ENCODE measurements around the gene BECN2.

Gene BECN2, protein sequence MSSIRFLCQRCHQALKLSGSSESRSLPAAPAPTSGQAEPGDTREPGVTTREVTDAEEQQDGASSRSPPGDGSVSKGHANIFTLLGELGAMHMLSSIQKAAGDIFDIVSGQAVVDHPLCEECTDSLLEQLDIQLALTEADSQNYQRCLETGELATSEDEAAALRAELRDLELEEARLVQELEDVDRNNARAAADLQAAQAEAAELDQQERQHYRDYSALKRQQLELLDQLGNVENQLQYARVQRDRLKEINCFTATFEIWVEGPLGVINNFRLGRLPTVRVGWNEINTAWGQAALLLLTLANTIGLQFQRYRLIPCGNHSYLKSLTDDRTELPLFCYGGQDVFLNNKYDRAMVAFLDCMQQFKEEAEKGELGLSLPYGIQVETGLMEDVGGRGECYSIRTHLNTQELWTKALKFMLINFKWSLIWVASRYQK

DNA sequence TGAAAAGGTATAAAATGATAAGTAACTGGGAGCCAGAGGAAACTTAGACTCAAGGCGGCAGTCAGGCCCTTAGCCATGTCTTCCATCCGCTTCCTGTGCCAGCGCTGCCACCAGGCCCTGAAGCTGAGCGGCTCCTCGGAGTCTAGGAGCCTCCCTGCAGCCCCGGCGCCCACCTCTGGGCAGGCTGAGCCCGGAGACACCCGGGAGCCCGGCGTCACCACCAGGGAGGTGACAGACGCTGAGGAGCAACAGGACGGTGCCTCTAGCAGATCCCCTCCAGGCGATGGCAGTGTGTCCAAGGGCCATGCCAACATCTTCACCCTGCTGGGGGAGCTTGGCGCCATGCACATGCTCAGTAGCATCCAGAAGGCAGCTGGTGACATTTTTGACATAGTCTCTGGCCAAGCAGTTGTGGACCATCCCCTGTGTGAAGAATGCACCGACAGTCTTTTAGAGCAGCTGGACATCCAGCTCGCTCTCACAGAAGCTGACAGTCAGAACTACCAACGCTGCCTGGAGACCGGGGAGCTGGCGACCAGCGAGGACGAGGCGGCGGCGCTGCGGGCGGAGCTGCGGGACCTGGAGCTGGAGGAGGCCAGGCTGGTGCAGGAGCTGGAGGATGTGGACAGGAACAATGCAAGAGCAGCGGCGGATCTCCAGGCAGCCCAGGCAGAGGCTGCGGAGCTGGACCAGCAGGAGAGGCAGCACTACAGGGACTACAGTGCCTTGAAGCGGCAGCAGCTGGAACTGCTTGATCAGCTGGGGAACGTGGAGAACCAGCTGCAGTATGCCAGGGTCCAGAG is at the start of gene BECN2:
Gene BECN2, plus strand, starts transcription at position 76 of the 803 bp plus-strand sequence. Its CDS starts 0 bp downstream, at position 76.
- DNase-seq, result no peak

DNA sequence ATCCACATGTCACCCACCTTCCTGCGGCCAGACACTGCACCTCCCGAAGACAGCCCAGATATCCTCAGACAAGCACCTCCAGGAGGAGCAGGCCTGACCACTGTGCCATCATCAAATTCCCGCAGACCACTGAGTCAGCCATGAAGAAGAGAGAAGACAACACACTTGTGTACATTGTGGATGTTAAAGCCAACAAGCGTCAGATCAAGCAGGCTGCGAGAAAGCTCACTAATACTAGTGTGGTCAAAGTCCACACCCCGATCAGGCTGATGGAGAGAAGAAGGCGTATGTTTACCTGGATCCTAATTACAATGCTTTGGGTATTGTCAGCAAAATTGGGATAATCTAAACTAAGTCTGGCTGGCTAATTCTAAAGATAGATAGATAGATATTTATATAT is 41.4 kb upstream of the BECN2 start:
- DNase-seq, result no peak

DNA sequence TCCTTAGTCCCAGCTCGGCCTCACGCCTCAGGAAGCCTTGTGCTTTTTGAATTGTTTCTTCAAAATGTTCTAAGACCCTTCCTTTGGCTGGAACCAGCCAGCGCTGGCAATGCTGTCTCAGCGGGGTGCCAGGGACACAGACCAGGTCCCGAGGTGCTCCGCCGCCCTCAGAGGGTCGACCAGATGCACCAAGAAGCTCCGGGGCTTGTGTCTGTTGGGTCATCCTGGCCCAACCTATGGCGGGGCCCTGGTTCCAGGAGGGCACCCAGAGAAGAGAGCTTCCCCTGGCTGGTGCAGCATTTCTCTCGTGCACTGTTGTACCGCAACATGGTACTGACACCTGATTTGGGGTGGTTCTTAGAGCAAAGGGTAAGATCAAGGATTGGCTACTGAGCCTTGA is 40.1 kb upstream of the BECN2 start:
- DNase-seq, result no peak

DNA sequence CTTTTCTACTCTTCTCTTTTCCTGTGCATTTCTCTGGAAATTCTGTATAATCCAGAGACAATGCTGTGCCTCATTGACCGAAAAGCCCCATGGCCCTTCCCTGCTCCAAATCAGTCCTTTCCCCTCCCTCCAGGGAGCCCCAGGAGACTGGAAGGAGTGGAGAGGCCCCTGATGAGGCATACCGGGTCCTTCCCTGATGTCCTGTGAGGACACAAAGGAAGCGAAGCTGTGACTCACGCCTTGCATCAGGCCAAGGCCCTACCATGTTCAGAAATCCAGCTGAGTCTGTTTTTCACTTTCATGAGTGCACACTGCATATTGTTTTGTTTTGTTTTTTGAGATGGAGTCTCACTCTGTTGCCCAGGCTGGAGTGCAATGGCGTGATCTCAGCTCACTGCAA is 38.7 kb upstream of the BECN2 start:
- no peak for DNase-seq

DNA sequence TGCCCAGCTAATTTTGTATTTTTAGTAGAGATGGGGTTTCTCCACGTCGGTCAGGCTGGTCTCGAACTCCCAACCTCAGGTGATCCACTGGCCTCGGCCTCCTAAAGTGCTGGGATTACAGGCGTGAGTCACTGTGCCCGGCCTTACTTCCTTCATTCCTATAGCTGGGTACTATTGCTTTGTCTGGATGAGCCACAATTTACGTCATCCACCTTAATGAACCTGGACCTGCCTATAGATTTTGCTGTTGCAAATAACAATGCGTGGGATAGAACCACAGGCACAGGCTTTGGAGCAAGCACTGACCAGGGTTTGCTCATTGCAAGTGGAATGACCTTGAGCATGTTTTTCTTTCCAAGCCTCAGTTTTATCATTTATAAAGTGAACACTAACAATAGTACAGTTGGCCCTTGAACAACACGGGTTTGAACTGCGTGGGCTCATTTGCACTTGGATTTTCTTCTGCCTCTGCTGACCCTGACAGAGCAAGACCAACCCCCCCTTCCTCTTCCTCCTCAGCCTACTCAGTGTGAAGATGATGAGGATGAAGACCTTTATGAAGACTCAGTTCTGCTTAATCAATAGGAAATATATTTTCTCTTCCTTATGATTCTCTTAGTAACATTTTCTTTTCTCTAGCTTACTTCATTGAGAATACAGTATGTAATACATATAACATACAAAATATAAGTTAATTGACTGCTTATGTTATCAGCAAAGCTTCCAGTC is 33.3 kb upstream of the BECN2 start:
- no peak for DNase-seq

DNA sequence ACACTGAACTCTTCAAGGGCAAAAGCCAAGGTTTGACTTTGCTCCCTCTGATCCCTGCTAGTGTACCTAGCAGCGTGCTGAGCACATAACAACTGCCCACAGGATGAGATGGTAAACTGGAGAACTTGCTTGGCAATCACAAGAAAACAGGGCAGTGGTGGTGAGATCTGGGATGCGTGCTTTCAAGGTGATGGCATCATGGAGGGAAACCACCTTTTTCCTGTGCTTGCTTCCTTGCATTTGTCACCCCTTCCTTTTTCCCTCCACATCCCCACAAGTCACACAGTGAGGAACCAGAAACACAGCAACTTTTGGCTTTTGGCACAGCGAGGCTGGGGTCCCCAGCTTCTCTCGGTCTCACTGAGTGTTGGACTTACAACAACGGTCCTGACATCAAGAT is 31.4 kb upstream of the BECN2 start:
- no peak for DNase-seq

DNA sequence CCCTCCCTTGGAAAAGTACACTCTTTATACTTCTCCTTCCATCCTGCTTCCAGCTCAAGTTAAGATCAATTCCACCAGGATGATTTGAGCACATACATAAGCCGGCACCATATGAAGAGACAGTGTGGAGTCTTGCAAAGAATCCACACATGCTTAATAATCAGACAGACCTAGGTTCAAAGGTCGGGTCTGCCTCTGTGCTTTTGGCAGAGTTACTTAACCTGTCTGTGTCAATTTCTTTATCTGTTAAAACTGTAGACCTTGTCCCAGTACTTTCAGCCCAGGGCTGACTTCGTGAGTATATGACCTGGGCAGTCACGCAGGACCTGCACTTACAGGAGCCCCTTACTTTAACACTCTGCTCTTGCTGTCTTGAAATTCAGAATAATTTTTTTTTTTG is 30.2 kb upstream of the BECN2 start:
- DNase-seq, result no peak

DNA sequence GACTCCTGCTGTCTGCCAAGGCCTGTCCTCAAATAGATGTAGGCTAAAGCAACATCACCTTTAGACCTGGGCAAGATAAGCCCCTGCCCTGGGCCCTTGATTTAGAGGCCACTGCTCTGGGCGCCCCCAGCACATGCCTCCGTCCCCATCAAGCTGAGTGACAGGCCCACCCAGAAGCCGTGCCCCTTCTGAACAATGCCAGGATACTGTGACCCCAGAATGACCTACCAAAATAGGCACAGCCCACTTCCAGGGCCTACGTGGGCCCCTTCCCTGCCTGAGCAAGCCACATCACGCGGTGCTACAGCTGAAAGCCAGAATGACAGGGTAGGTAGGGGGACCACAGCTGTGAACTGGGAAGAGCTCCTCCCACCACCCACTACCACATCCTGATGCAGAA is 24.7 kb upstream of the BECN2 start:
- no peak for DNase-seq

DNA sequence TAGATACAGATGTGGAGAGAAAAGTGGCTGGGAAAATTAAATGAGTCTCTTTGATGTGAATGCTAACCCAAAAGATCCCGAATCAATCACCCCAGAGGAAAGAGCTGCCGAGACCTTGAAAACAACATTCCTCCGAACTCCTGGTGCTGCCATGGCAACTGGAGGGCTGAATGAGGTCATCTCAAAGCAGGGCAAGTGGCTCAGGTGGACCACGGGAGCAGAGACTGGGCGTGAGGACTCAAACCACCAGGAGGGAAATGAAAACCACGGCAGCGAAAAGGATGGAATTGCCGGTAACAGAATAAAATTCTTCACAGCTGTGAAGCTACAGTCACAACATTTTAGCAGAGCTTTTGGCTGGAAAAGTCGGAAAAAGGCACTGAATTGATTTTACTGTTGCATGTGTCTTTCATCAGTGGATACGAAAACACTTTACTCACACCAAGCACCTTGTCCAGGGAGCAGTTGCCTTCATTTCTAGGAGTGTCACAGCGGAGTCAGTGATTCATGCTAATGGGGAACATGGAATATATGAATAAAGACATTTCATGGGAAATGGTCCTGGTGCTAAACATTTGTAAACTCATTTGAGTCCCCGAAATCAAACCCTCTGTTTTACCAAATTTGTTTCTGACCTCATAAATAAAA is 23.2 kb upstream of the BECN2 start:
- no peak for DNase-seq

DNA sequence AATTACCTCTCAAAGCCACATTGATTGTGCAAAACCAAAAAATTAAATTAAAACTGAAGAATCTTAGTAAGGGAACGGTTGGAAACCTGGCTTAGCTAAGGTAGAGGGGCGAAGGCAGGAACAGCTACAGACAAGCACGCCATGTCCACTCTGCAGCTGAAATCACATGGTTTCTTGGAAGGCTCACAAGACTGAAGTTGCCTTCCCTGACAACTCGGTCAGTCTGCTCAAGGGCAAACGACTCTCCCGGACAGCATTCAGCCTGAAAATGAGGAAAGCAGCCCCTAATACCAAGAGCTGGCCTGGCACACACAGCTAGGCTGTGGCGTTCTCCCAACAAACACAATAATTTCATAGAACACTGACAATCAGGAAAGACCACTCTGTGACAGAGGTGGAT is 22.7 kb upstream of the BECN2 start:
- no peak for DNase-seq

DNA sequence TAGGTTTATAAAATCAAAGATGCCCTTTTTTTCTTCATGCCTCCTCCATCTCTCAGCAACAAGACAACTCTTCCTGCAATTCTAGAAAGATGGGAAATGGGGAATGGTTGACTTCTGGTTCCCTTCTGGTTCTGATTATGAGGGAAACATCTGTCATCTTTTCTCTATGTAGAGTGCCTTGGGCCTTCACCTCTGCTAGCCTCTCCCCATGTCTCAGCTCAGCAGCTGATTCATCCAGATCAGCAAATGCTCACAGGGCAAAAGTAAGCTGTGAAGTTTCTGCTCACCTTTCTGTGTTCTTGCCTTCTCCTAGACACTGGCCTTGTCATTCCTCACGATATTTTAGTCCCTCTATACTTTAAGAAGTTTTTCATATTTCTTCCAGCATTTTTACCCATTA is 17.8 kb upstream of the BECN2 start:
- DNase-seq, result no peak

DNA sequence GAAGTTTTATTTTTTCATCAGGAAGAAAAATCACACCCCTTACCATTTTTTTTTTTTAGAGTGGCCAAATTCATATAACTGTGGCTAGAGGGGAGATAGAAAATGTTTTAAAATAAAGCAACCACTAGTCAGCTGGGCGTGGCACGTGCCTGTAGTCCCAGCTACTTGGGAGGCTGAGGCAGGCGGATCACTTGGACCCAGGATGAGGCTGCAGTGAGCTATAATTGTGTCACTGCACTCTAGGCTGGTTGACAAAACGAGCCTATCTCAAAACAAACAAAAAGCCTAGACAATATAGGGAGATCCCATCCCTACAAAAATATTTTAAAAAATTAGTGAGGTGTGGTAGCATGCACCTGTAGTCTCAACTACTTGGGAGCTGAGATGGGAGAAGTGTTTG is 14.8 kb upstream of the BECN2 start:
- no peak for DNase-seq

DNA sequence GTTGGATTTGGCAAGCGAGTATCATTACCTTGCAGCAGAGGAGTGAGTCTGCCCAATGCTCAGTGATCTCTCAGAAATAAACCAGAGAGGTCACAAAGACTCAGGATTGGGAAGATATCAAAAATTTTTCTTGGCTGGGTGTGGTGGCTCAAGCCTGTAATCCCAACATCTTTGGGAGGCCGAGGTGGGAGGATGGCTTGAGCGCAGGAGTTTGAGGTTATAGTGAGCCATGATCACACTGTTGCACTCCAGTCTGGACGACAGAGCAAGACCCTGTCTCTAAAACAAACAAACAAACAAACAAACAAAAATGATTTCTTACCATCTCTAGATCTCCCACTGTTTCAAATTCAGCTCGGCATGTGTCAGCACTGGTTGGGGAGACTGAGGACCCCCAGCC is 13.3 kb upstream of the BECN2 start:
- DNase-seq, result no peak

DNA sequence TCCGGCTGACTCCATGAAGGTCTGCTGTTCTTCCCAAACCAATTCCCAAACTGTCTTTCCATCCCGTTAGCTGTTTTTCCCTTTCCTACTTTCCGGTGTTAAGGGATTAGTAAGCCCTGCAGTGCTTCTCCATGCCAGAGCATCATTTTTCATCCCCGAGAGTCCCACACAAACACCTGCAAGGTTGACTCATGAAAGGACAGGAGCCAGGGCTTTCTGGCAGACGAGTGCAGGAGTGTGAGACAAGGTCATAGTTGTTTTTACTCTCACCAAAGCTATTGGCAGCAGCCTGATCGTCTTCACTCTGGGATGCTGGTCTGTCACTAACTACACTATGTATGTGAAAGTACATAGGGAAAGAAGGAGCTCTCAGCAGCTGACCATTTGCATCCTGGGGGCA is 10.2 kb upstream of the BECN2 start:
- DNase-seq, result no peak

DNA sequence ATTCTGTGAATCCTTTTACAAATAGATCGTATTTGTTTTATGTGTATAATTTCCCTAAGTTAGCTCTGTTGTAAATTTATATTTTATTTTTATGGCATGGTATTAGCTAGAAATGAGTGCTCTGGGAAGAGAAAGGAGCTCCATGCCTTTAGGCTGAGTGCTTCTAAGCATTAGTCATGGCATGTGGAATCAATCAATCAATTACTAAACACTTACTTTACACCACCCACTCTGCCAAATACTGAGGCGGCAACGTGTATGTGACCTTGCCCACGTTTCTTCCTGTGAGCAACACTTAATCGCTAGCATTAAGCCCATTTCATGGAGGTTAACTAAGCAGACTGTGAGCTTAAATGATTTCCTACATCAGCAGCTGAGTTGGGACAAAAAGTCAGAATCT is 7.2 kb upstream of the BECN2 start:
- no peak for DNase-seq

DNA sequence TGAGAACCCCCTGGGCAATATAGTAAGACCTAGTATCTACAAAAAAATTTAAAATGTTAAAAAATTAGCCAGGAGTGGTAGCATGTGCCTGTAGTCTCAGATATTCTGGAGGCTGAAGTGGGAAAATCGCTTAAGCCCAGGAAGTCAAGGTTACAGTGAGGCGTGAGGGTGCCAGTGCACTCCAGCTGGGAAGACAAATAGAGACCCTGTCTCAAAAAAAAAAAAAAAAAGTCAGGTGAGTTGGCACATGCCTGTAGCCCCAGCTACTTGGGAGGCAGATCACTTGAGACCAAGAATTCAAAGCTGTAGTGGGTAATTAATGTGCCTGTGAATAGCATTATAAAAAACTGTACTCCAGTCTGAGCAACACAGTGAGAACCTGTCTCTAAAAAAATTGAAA is 4.6 kb downstream of the BECN2 start:
- no peak for DNase-seq

DNA sequence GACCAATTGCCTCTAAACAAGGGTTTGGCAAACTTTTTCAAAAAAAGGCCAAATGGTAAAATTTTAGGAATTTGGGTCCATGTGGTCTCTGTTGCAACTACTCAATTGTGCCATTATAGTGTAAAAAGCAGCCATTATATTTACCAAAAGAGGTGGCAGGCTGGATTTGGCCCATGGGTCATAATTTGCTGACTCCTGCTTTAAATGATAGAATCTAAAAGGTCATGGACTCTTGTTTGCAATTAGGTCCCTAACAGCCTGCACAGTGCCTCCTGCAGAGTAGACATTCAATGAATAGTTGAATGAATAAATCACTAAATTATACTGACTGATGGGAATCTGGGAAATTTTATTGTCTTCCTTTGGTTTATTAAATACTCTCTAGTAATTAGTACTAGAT is 6.2 kb downstream of the BECN2 start:
- DNase-seq, result no peak

DNA sequence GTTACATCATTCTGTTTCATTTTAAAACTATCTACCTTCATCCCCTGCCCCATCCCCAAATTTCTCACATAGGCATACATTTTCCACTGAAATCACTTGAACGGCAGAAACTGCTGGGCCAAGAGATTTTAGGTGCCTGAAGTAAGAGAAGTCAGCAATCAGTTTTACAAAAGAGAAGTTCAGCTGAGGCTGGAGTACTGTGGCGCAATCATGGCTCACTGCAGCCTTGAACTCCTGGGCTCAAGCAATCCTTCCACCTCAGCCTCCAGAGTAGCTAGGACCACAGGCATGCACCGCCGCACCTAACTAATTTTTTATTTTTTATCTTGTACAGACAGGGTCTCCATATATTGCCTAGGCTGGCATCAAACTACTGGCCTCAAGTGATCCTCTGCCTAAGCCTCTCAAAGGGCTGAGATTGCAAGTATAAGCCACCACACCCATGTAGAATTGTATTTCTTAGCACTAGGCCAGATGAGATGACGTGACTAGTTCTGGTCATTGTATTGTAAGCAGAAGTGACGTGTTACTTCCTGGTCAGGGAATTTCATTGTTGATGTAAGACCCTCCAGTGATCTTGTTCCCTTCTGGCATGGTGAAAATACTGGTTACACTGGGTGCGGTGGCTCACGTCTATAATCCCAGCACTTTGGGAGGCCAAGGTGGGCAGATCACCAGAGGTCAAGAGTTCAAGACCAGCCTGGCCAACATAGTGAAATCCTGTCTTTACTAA is 7.1 kb downstream of the BECN2 start:
- DNase-seq, result no peak

DNA sequence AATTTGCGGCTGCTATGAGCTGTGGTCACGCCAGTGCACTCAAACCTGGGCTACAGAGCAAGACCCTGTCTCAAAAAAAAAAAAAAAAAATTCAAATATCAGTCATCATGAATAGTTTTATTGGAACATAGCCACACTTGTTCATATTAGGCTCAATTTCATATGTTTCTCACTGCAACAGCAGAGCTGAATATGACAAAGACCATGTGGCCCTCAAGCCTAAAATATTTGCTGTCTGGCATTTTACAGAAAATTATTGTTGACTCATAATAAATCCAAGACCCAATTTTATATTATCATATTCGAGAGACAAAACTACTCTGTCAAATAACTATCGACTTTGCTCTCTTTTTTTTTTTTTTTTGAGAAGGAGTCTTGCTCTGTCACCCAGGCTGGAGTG is 11.0 kb downstream of the BECN2 start:
- DNase-seq, result no peak

DNA sequence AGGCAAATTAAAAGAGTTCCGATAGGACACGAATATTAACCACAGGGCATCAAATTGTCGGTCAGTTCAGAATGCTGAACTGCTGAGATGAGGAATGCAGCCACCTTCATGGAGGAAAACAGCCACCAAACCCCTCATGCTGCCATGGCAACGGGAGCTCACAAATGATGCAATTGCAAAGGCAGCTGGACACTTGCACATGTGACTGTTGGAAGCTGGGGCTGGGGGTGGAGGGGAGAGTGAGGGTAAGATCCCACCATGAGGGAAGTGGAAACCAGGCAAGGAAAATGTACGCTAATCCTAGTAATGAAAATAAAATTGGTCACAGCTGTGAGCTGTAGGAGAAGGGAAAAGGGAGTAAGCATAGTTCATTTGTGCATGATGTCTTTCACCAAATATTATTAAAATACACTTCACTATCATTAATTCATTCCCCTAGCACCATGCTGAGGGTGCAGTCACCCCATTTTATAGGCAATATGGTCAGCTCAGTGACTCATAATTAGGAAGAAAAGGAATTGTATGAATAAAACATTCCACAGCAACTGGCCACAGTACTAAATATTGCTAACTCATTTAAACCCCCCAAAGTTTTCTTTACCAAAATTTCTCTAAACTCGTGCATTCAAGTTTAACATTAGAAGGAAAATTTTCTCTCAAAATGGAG is 15.3 kb downstream of the BECN2 start:
- DNase-seq, result no peak

DNA sequence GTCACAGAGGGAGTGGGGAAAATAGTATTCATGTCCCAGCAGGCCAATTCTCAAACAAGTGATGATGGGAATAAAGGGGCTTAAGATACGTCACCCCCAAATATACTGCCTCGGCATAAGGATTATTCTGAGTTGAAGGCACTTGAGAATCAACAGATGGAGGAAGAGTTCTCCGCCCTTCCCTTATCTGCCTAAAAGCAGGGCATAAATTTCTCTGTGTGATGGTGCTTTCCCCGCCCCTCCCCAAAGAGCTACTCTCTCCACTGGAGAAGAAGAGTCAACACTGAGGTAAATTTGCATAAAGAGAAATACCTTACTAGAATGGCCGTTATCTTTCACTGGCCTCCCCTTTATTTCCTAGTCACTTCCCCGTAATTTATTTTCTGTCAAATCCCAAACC is 18.7 kb downstream of the BECN2 start:
- no peak for DNase-seq

DNA sequence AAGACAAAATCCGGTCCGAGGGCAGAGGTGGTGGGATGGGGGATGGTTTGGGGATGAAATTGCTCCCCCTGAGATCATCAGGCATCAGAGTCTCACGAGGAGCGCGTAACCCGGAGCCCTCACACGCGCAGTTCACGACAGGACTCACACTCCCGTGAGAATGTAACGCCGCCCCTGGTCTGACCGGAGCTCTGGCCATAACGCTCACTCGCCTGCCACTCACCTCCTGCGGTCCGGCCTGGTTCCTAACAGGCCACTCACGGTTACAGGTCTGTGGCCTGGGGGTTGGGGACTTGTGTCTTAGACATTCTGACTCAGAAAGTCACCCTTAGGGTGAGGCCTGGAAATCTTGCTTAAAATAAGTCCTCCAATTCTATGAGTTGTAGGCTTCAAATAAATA is 21.5 kb downstream of the BECN2 start:
- DNase-seq, result no peak
